ENCODE results near the gene PHACTR1. TPM values are rescaled to one million over a fixed set of nuclear protein-coding genes. Genes with fewer than 3 reads are reported as not detected.

PHACTR1 gene
- total RNA-seq, 1 donor from 2014 or later: 72.8 TPM

DNA sequence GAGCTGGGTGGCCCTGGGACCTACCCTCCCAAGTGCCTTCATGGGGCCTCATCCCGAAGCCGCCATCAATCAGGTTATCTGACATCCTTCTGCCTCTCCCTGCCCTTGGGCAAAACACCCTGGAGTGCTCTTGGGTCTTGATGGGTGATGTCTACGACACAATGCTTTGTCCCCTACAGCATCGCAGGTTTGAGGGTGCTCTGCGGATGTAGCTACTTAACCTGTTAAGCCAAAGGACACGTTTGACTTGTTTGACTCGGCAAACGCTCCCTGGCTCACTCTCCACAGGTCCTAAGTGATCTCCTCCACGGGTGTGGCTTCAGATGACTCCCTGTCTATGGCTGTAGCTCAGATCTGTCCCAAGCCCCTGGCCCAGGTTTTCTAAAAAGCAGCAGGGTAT, 576.2 kb downstream of the PHACTR1 start:
- H3K4me3 ChIP-seq: no peak overlapping the region
- H3K36me3 ChIP-seq: peaks cover 28% of the 10 kb centered on the region
- H3K9me3 ChIP-seq: no peaks in the 10 kb centered on the region
- intact Hi-C loops (cut with DNase I): no loop called here
- no peaks in the 10 kb centered on the region for H3K4me1 ChIP-seq
- ATAC-seq (no peak), DNase-seq (no peak)
- TF ChIP-seq, protein P1, sequence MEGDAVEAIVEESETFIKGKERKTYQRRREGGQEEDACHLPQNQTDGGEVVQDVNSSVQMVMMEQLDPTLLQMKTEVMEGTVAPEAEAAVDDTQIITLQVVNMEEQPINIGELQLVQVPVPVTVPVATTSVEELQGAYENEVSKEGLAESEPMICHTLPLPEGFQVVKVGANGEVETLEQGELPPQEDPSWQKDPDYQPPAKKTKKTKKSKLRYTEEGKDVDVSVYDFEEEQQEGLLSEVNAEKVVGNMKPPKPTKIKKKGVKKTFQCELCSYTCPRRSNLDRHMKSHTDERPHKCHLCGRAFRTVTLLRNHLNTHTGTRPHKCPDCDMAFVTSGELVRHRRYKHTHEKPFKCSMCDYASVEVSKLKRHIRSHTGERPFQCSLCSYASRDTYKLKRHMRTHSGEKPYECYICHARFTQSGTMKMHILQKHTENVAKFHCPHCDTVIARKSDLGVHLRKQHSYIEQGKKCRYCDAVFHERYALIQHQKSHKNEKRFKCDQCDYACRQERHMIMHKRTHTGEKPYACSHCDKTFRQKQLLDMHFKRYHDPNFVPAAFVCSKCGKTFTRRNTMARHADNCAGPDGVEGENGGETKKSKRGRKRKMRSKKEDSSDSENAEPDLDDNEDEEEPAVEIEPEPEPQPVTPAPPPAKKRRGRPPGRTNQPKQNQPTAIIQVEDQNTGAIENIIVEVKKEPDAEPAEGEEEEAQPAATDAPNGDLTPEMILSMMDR (IDR thresholded peaks at IDR 0.05): no peak
- no peaks in the 10 kb centered on the region for H3K27me3 ChIP-seq
- no peak overlapping the region for H3K27ac ChIP-seq

DNA sequence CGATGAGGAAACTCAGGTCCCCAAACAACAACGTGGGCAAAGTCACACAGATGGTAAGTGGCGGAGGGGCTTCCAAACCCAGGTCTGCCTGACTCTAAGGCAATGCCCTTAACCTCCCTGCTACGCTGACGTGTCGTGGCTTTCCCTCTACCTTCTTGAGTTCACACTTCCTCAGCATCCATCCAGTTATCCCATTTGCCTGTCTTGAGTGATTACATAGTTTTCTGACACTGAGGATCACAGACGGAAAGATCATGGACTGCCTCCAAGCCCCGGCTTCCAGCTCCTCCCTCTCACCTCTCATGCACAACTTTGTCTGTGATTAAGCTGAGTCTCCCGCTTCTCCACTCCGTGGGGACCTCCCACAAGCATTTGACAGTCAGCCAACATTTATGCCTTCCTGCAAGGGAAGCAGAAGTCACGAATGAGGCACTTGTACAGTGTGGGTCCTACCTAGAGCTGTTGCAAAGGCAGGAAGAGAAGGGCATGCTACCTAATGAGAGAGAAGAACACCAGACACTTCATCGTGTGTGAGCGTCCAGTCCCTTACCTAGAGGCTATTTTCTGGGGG, 578.0 kb downstream of the PHACTR1 start:
- no peak overlapping the region for H3K4me3 ChIP-seq
- no peaks in the 10 kb centered on the region for H3K9me3 ChIP-seq
- TF ChIP-seq, protein P1 (IDR thresholded peaks at IDR 0.05): no peak
- ATAC-seq (peak; percentile 34), DNase-seq (no peak)
- H3K36me3 ChIP-seq: peaks cover 33% of the 10 kb centered on the region
- H3K27me3 ChIP-seq: no peaks in the 10 kb centered on the region
- H3K27ac ChIP-seq: no peak overlapping the region
- intact Hi-C loops (cut with DNase I): no loop called here
- H3K4me1 ChIP-seq: no peaks in the 10 kb centered on the region

DNA sequence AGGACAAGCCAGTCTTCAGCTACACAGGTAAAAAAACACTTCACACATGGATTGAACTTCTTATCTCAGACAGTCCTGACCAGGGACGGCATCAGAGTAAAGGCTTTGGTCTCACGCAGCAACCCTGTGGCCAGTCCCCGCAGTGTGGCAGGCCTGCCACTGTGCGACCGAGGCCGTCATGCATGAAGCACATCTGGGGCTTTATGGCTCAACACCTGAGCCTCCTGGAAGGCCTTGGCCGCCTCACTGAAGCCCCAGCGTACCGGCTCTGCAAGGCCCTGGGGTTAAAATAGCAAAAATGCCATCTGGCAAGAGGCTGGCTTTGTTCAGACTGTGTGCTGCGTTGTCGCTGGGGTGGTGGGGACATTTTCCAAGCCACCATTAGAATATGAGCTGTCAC, 579.0 kb downstream of the PHACTR1 start:
- H3K27me3 ChIP-seq: no peaks in the 10 kb centered on the region
- TF ChIP-seq, protein P1 (IDR thresholded peaks at IDR 0.05): no peak
- ATAC-seq: no peak
- H3K9me3 ChIP-seq: no peaks in the 10 kb centered on the region
- no peak overlapping the region for H3K27ac ChIP-seq
- intact Hi-C loops (cut with DNase I): no loop called here
- no peak for DNase-seq
- no peak overlapping the region for H3K4me3 ChIP-seq
- H3K4me1 ChIP-seq: no peaks in the 10 kb centered on the region
- H3K36me3 ChIP-seq: peaks cover 43% of the 10 kb centered on the region

- ATAC-seq (no peak), DNase-seq (no peak)
- TF ChIP-seq, protein P1 (IDR thresholded peaks at IDR 0.05): no peak
- intact Hi-C loops (cut with DNase I): no loop called here
- H3K36me3 ChIP-seq: peaks cover 51% of the 10 kb centered on the region
- H3K27ac ChIP-seq: no peak overlapping the region
- no peaks in the 10 kb centered on the region for H3K9me3 ChIP-seq
- H3K27me3 ChIP-seq: no peaks in the 10 kb centered on the region
- H3K4me1 ChIP-seq: no peaks in the 10 kb centered on the region
- no peak overlapping the region for H3K4me3 ChIP-seq
These were observed 580.0 kb downstream of the PHACTR1 start for GRCh38 chr6:13296536-13296997.

DNA sequence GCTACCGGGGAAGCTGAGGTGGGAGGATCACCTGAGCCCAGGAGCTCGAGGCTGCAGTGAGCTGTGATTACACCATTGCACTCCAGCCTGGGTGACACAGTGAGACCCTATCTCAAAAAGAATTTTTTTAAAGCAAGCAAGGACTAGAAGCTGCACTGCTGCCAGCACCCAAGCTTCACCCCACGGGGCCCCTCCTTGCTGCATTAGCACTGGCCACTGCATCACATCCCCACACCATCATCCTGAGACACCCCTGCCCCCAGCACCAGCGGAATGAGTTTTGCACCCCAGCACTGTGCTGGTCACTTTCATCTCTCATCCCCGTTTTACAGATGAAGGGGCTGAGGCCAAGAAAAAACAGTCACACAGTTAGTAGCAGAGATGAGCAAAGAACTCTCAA, 580.8 kb downstream of the PHACTR1 start:
- H3K36me3 ChIP-seq: peaks cover 51% of the 10 kb centered on the region
- H3K27ac ChIP-seq: no peak overlapping the region
- ATAC-seq: no peak
- H3K4me1 ChIP-seq: peaks cover 7% of the 10 kb centered on the region
- no peak overlapping the region for H3K4me3 ChIP-seq
- H3K27me3 ChIP-seq: no peaks in the 10 kb centered on the region
- intact Hi-C loops (cut with DNase I): no loop called here
- TF ChIP-seq, protein P1 (IDR thresholded peaks at IDR 0.05): no peak
- no peak for DNase-seq
- H3K9me3 ChIP-seq: no peaks in the 10 kb centered on the region

DNA sequence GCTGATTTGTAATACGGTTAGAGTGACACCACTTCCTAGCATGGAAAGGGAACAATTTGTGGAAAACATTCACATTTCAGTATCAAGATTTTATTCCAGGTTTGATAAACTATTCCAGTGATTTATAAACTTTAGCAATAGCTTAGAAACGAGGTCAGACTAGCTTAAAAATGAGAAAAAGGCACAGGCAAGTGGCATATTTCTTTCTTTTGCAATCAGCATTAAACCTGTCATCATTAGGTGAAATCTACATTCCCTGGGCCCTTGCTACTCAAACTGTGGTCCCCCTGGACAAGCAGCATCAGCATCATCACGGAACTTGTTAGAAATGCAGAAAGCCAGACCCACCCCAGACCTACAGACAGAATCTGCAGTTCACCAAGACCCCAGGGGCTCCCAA, 581.9 kb downstream of the PHACTR1 start:
- H3K36me3 ChIP-seq: peaks cover 44% of the 10 kb centered on the region
- no peak for DNase-seq

More for the DNA sequence above, 581.9 kb downstream of the PHACTR1 start:
- H3K27ac ChIP-seq: no peak overlapping the region
- peaks cover 17% of the 10 kb centered on the region for H3K4me1 ChIP-seq
- no peak for ATAC-seq
- intact Hi-C loops (cut with DNase I): no loop called here
- no peaks in the 10 kb centered on the region for H3K9me3 ChIP-seq
- no peaks in the 10 kb centered on the region for H3K27me3 ChIP-seq
- TF ChIP-seq, protein P1 (IDR thresholded peaks at IDR 0.05): no peak
- no peak overlapping the region for H3K4me3 ChIP-seq

Data from upper lobe of right lung (tissue), 1 donor.